ENCODE results near the gene PPP1R10.

- no peak for TF ChIP-seq CTCF (IDR thresholded peaks at IDR 0.05; ENCODE audit: low read depth, low read length)
- no peak for TF ChIP-seq EZH2phosphoT487 (IDR thresholded peaks at IDR 0.05; ENCODE audit: low read depth)
Measured at GRCh38 chr6:30612687-30613248, 4.3 kb downstream of the PPP1R10 start.

Data from OCI-LY3 (cell line).